Fibroblast of lung (primary cell): ENCODE measurements around the gene DEPDC7. TPM values are rescaled to one million over a fixed set of nuclear protein-coding genes. Genes with fewer than 3 reads are reported as not detected.

Experiments used
- DNase-seq, 2 donors: peaks; one replicate each; pipeline versions ENCODE4 v3.0.0 to v3.0.0-alpha.2; 2010; ENCODE audit warnings: low read depth in 2 of 2
- H2AFZ ChIP-seq: 2 replicates; pipeline ENCODE4 v1.5.1; 2012; ENCODE audit warnings: low read length, control low read depth, inconsistent platforms
- H3K27ac ChIP-seq: 2 replicates; pipeline ENCODE4 v1.5.1; 2011; ENCODE audit warnings: low read length, control low read depth; ENCODE audit not compliant: insufficient read depth
- H3K27me3 ChIP-seq: 2 replicates; pipeline ENCODE4 v1.5.1; 2011; ENCODE audit warnings: mild to moderate bottlenecking, low read length; ENCODE audit not compliant: control insufficient read depth, insufficient read depth
- H3K36me3 ChIP-seq: 2 replicates; pipeline ENCODE4 v1.5.1; 2011; ENCODE audit warnings: low read length; ENCODE audit not compliant: control insufficient read depth, insufficient read depth
- H3K4me1 ChIP-seq: 2 replicates; pipeline ENCODE4 v1.5.1; 2011; ENCODE audit warnings: low read length; ENCODE audit not compliant: control insufficient read depth, insufficient read depth; ENCODE audit errors: extremely low read depth
- H3K4me2 ChIP-seq: 2 replicates; pipeline ENCODE4 v1.5.1; 2011; ENCODE audit warnings: low read length, control low read depth; ENCODE audit not compliant: insufficient read depth; ENCODE audit errors: extremely low read depth
- H3K4me3 ChIP-seq, 4 experiments: fragments of 200-600 bp in 1 of 4; sonication (generic) in 1 of 4; replicated peaks in 1 of 4; 2 replicates each; pipeline ENCODE4 v1.5.1; 2011 to 2016; ENCODE audit warnings: low read length in 4 of 4, low read depth in 3 of 4, mild to moderate bottlenecking in 3 of 4, control low read depth in 2 of 4, inconsistent platforms in 1 of 4, mixed read lengths in 1 of 4; ENCODE audit not compliant: insufficient read depth in 1 of 4; ENCODE audit errors: control extremely low read depth in 1 of 4
- H3K79me2 ChIP-seq: 2 replicates; pipeline ENCODE4 v1.5.1; 2012; ENCODE audit warnings: mild to moderate bottlenecking, low read length, inconsistent platforms; ENCODE audit not compliant: control insufficient read depth, insufficient read depth
- H3K9ac ChIP-seq: 2 replicates; pipeline ENCODE4 v1.5.1; 2011; ENCODE audit warnings: mild to moderate bottlenecking, low read length, control low read depth; ENCODE audit not compliant: insufficient read depth
- H3K9me3 ChIP-seq: 2 replicates; pipeline ENCODE4 v1.5.1; 2012; ENCODE audit warnings: low read depth, low read length; ENCODE audit not compliant: control insufficient read depth, insufficient read depth
- H4K20me1 ChIP-seq: 2 replicates; pipeline ENCODE4 v1.5.1; 2011; ENCODE audit warnings: low read length; ENCODE audit not compliant: control insufficient read depth, insufficient read depth; ENCODE audit errors: extremely low read depth
- EZH2 ChIP-seq: IDR thresholded peaks from 2 replicates; pipeline ENCODE4 v1.5.1; 2012; ENCODE audit warnings: low read length, control low read depth, mild to moderate bottlenecking; ENCODE audit errors: missing control alignments
- polyA plus RNA-seq, 2 donors: library from polyadenylated mRNA; depleted of rRNA in 1 of 2; stranded (reverse) in 1 of 2; unstranded in 1 of 2; fragments of >200 nt; gene quantifications; 2 replicates each; pipeline ENCODE4 v1.2.1, GENCODE V29; 2011 to 2012; ENCODE audit warnings: missing spikeins in 1 of 2
- total RNA-seq: library from RNA; depleted of rRNA; stranded (reverse); fragments of >200 nt; gene quantifications from 2 replicates; pipeline ENCODE4 v1.2.1, GENCODE V29; 2014
- TF ChIP-seq, protein P1 (sequence below), 2 donors: IDR thresholded peaks in 1 of 2; conservative IDR thresholded peaks in 1 of 2; 1 replicate in 1 of 2; 2 replicates in 1 of 2; pipeline ENCODE4 v1.5.1; 2011 to 2012; ENCODE audit warnings: low read length in 2 of 2, control low read depth in 1 of 2, inconsistent platforms in 1 of 2, low read depth in 1 of 2, mild to moderate bottlenecking in 1 of 2

The DEPDC7 gene
- total and polyA plus RNA-seq, 2 donors (not counting 1 experiment from before 2014, with no cell fraction given) = 6.7 to 8.4 TPM

DNA sequence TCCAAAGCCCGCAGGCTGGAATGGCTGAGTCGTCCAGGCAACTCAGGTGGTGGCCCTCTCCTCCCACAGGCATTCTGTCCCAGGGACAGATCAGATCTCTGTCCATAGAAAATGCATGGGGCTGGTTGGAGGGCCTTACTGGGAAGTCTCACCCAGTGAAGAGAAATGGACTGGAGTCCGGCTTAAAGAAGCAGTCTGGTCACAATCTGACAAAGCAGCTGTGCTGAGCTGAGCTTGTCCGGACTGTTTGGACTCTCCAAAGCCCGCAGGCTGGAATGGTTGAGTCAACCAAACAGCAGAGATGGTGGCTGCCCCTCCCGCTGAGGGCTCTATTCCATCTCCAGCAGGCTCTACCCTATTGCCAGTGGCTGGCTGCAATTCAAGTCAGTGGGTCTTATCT, 14.4 kb upstream of the DEPDC7 start:
- no peak for DNase-seq
- H3K79me2 ChIP-seq = no peaks in the 10 kb centered on the region
- no peak overlapping the region for H2AFZ ChIP-seq
- no peak for TF ChIP-seq EZH2
- TF ChIP-seq, protein P1, sequence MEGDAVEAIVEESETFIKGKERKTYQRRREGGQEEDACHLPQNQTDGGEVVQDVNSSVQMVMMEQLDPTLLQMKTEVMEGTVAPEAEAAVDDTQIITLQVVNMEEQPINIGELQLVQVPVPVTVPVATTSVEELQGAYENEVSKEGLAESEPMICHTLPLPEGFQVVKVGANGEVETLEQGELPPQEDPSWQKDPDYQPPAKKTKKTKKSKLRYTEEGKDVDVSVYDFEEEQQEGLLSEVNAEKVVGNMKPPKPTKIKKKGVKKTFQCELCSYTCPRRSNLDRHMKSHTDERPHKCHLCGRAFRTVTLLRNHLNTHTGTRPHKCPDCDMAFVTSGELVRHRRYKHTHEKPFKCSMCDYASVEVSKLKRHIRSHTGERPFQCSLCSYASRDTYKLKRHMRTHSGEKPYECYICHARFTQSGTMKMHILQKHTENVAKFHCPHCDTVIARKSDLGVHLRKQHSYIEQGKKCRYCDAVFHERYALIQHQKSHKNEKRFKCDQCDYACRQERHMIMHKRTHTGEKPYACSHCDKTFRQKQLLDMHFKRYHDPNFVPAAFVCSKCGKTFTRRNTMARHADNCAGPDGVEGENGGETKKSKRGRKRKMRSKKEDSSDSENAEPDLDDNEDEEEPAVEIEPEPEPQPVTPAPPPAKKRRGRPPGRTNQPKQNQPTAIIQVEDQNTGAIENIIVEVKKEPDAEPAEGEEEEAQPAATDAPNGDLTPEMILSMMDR (conservative IDR thresholded peaks at IDR 0.05 in 1 of 2, IDR thresholded peaks at IDR 0.05 in 1 of 2; ENCODE audit: low read depth in 1 of 2, low read length in 2 of 2) = no peak
- H3K27me3 ChIP-seq = no peaks in the 10 kb centered on the region
- peaks cover 4% of the 10 kb centered on the region for H3K4me1 ChIP-seq
- H3K9me3 ChIP-seq = no peaks in the 10 kb centered on the region
- H3K4me3 ChIP-seq = no peak overlapping the region
- no peak overlapping the region for H3K27ac ChIP-seq
- no peaks in the 10 kb centered on the region for H4K20me1 ChIP-seq
- H3K9ac ChIP-seq = no peak overlapping the region
- no peak overlapping the region for H3K4me2 ChIP-seq
- H3K36me3 ChIP-seq = no peaks in the 10 kb centered on the region

DNA sequence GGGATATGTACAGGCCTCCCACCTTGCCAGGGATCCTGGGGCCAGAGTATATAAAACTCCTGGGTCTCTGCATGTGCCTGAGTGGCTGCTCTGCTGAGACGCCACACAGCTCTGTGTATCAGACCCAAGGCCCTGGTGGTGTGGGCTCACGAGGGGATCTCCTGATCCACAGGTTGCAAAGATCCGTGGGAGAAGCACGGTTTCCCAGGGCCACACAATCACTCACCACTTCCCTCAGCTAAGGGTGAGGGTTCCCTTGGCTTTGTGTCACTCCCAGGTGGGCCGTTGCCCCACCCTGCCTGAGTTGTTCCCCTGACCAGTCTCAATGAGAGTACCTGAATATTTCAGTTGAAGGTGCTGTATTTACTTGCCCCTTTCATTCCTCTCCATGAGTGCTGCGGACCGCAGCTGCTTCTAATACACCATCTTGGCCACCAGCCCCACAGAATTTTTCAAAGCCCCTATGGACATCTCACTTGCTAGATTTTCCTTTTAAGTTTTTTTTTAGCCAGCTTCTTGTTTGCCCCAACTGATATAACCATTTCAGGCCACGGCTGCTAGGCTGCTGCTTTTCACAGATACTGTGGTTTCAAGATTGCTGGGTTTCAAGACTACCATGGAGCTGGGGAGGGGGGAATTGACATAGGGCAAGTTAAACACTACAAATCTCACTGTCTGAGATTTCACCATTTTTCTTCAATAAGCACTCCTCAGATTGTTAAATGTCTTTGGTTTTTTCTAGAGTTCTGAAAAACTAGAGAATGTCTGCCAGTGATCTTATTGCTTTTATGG, 13.7 kb upstream of the DEPDC7 start:
- no peak overlapping the region for H3K4me2 ChIP-seq
- H3K27me3 ChIP-seq = no peaks in the 10 kb centered on the region

DNA sequence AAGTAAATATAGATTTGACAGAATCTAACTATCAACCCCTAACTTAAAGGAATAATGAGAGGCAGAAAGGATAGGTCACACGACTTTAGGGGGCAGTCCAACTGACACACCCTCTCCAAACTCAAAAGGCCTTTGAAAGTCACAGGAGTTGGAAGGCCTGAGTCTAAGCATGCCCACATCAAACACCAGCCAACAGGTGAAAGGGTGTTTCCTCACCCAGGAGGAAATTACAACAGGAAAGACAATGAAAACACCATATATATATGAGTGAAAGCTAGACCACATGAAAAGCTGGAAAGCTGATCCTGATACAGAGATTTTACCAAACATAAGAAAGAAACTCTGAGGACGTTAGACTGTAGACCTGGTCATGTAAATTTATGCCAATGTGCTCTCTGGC, 10.5 kb upstream of the DEPDC7 start:
- TF ChIP-seq, protein P1 (conservative IDR thresholded peaks at IDR 0.05 in 1 of 2, IDR thresholded peaks at IDR 0.05 in 1 of 2; ENCODE audit: low read depth in 1 of 2, low read length in 2 of 2) = no peak
- no peak for TF ChIP-seq EZH2
- Histone ChIP-seq H3K79me2 (no peaks in the 10 kb centered on the region), H3K36me3 (no peaks in the 10 kb centered on the region), H3K4me1 (no peaks in the 10 kb centered on the region), H3K4me2 (no peak overlapping the region), H3K27me3 (no peaks in the 10 kb centered on the region), H3K27ac (no peak overlapping the region), H3K9me3 (no peaks in the 10 kb centered on the region), H3K9ac (no peak overlapping the region), H2AFZ (no peak overlapping the region), H3K4me3 (no peak overlapping the region), H4K20me1 (no peaks in the 10 kb centered on the region)
- no peak for DNase-seq

More for the DNA sequence above, 13.7 kb upstream of the DEPDC7 start:
- H3K9ac ChIP-seq = no peak overlapping the region
- no peak overlapping the region for H3K4me3 ChIP-seq
- H3K9me3 ChIP-seq = no peaks in the 10 kb centered on the region
- no peak for TF ChIP-seq EZH2
- TF ChIP-seq, protein P1 (conservative IDR thresholded peaks at IDR 0.05 in 1 of 2, IDR thresholded peaks at IDR 0.05 in 1 of 2; ENCODE audit: low read depth in 1 of 2, low read length in 2 of 2) = no peak
- H3K27ac ChIP-seq = no peak overlapping the region
- H3K4me1 ChIP-seq = peaks cover 4% of the 10 kb centered on the region
- no peaks in the 10 kb centered on the region for H3K79me2 ChIP-seq
- H4K20me1 ChIP-seq = no peaks in the 10 kb centered on the region
- H2AFZ ChIP-seq = no peak overlapping the region
- H3K36me3 ChIP-seq = no peaks in the 10 kb centered on the region
- no peak for DNase-seq
